ENCODE results near the gene CAPN13.

GRCh38 chr2:30847329-30847728 is 40.1 kb upstream of the CAPN13 start:
- TF ChIP-seq CTCF (IDR thresholded peaks at IDR 0.05) (no peak), REST (IDR thresholded peaks at IDR 0.05; ENCODE audit: insufficient read depth in 1 of 2, low read depth in 2 of 2, low read length in 1 of 2) (no peak), POLR2AphosphoS5 (IDR thresholded peaks at IDR 0.05; ENCODE audit: low read depth, low read length) (no peak), TCF7L2 (IDR thresholded peaks at IDR 0.05; ENCODE audit: low read depth, low read length) (no peak), SIN3A (IDR thresholded peaks at IDR 0.05; ENCODE audit: borderline replicate concordance, insufficient read depth, low read depth, low read length) (no peak)
